ENCODE data around the gene ARL5A. TPM values are rescaled to one million over a fixed set of nuclear protein-coding genes. Genes with fewer than 3 reads are reported as not detected.

The ARL5A gene
- total RNA-seq, 6 experiments from 2014 or later: 20.0 to 33.3 (median 22.4) TPM

- no peaks in the 10 kb centered on the region for H3K4me1 ChIP-seq
- intact Hi-C loops (cut with DNase I): no loop called here
- H3K27me3 ChIP-seq: no peaks in the 10 kb centered on the region
- ATAC-seq (no peak), DNase-seq (no peak)
- H3K9me3 ChIP-seq: no peaks in the 10 kb centered on the region
- H3K4me3 ChIP-seq: no peak overlapping the region
- H3K27ac ChIP-seq: no peak overlapping the region
- H3K36me3 ChIP-seq: peaks cover 0 to 14% (median 0%) of the 10 kb centered on the region in 4 donors
- TF ChIP-seq CTCF (IDR thresholded peaks at IDR 0.05) (no peak), POLR2A (IDR thresholded peaks at IDR 0.05) (no peak)
Observed at GRCh38 chr2:151780938-151781337, 47.3 kb downstream of the ARL5A start.

GRCh38 chr2:151777935-151778334 is 50.3 kb downstream of the ARL5A start:
- Histone ChIP-seq H3K4me3 (no peak overlapping the region), H3K27ac (no peak overlapping the region), H3K36me3 (peaks cover 0 to 15% (median 0%) of the 10 kb centered on the region in 4 donors), H3K9me3 (no peaks in the 10 kb centered on the region), H3K27me3 (no peaks in the 10 kb centered on the region), H3K4me1 (no peaks in the 10 kb centered on the region)
- TF ChIP-seq POLR2A (IDR thresholded peaks at IDR 0.05): no peak
- ATAC-seq: no peak
- WGBS (ENCODE audit: insufficient coverage, low coverage, low lambda C conversion rate, missing lambda C conversion rate): 78% methylated on average over 2 of the region's 2 CpGs
- no peak for DNase-seq
- intact Hi-C loops (cut with DNase I): no loop called here

- no peak for ATAC-seq
- Histone ChIP-seq H3K27me3 (no peaks in the 10 kb centered on the region), H3K4me3 (no peak overlapping the region), H3K4me1 (no peaks in the 10 kb centered on the region), H3K9me3 (no peaks in the 10 kb centered on the region), H3K27ac (no peak overlapping the region), H3K36me3 (peaks cover 0 to 15% (median 0%) of the 10 kb centered on the region in 4 donors)
- TF ChIP-seq CTCF (IDR thresholded peaks at IDR 0.05): no peak
- TF ChIP-seq POLR2A (IDR thresholded peaks at IDR 0.05): no peak
- WGBS (ENCODE audit: insufficient coverage, low coverage, low lambda C conversion rate, missing lambda C conversion rate): 100% methylated on average over 2 of the region's 3 CpGs
- intact Hi-C loops (cut with DNase I): no loop called here
- DNase-seq: no peak
Observed at GRCh38 chr2:151777487-151777886, 50.7 kb downstream of the ARL5A start.

DNA sequence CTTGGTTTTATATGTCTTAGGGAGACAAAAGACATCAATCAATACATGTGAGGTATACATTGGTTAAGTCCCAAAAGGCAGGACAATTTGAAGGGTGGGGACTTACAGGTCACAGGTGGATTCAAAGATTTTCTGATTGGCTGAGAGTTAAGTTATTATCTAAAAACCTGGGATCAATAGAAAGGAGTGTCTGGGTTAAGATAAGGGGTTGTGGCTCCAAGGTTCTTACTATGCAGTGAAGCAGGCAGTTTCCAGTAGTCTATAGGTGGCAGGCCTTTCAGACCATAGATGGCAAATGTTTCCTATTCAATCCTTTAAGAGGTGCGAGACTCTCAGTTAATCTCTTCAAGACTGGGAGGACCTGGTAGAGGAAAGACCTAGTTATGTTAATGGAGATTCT is 51.9 kb downstream of the ARL5A start:
- Histone ChIP-seq H3K27ac (no peak overlapping the region), H3K9me3 (no peaks in the 10 kb centered on the region)
- intact Hi-C loops (cut with DNase I): no loop called here

More for the DNA sequence above, 51.9 kb downstream of the ARL5A start:
- Histone ChIP-seq H3K4me1 (no peaks in the 10 kb centered on the region), H3K27me3 (no peaks in the 10 kb centered on the region), H3K36me3 (peaks cover 0 to 10% (median 0%) of the 10 kb centered on the region in 4 donors), H3K4me3 (no peak overlapping the region)
- TF ChIP-seq POLR2A (IDR thresholded peaks at IDR 0.05) (no peak), CTCF (IDR thresholded peaks at IDR 0.05) (no peak)
- no peak for DNase-seq
- no peak for ATAC-seq
- WGBS (ENCODE audit: insufficient coverage, low coverage, low lambda C conversion rate, missing lambda C conversion rate): 100% methylated on average over 1 of the region's 1 CpG
